GM21717 (cell line): Measurements from ENCODE around the gene ARMH4.

Experiments used
- ATAC-seq: cut with Tn5 transposase; IDR thresholded peaks from one replicate; pipeline ENCODE4 v1.9.1; 2021; ENCODE audit warnings: mild to moderate bottlenecking, moderate library complexity; ENCODE audit not compliant: unreplicated experiment

ARMH4 gene

DNA sequence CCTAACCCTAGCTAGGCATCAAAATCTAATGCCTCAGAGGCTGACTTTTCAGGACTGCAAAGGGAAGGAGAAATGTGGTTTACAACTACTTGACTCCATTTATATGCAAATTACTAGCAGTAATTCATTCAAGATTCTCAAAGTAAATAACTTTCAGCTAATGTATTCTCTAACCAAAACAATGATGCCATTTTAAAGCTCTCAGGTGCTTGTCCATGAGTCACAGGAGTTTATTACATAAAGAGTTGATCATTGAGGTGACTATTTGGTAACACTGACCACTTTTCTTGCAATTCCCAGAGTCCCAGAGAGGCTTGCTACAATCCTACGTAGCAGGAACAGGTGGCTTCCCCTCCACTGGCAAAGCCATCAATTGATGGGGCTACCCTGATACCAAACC is 177.1 kb downstream of the ARMH4 start:
- ATAC-seq, result no peak

DNA sequence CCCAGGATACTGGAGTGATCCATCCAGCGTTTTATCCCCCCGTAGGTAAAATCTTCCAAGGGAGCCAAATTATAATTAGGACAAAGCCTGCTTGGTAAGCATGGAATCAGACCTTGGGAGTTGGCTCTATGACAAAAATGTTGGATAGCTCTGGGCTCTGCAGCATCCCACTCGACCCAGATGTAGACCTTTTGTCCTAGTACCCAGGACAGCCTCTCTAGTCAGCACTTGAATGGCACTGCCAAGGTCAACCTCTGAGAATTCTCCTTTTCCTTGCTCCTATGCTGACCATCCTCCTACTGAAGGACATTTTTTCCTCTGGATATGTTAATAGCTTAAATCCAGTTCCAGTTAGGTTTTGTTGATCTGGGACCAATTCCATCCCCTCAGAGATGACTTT is 181.4 kb downstream of the ARMH4 start:
- no peak for ATAC-seq

DNA sequence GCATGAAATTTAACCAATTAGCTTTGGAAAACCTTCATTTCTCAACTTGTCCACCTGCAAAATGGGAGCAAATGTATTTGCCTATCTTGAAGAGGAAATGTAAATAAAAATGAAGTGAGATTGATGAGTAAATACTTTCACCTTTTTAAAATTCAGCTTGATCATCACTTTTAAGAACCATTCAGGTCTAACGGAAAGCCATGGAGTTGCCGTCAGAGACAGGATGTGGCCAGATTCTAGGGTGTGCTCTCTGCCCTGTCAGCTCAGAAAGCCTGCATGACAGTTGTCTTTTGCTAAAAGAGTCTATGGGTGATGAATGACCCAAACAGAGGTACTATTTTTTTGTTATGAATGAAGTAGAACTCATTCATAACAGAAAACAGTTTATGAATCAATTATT is 181.8 kb downstream of the ARMH4 start:
- ATAC-seq, result no peak

DNA sequence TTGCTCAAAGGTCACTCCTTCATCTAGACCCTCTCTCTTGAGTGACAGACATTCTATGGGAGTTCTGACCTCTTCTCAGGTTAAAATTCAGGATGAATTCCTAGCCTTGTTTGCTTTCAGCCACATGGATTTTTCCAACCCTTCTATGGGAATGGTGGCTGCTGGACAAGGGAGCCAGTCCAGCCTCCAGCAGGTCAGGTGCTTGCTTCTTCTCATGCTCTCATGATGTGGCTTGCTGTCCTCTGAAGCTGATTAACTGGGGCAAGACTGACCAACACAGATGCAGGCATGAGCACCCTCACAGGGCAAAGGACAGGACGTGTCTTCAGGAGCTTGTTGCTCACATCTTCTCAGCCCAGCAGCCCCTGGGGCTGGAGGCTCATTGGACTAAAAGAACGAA is 188.9 kb downstream of the ARMH4 start:
- ATAC-seq, result no peak

DNA sequence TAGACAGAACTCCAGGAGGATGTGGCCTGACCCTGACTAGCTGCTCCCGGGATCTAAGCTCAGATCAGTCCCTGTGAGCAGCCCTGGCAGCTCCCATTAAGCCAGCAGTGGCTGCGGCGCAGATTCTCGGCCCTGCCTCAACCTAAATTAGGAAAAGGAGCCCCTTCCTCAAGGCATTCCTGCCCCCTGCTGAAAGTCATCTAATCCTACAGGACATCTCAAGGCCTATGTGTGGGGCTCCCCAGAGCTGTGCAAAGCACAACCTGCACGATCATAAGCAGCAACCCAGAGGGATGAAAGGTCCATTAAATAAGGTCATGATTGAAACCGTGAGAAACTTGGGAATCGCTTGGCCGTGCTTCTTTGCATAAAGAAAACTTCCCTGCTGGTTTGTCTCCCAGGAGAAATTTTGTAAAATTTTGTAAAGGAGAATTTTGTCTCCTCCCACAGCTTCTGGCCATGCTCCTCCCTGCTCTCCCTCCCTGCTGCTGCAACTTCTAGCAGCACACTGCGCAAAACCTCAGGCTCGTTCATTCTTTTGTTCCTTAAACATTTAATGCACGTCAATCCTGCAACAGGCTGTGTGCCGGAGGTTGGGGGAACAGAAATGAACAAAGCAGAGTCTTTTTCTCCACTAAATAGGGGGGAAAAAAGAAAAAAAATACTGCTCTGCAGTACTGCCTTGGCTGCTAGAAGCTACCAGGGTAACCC is 189.5 kb downstream of the ARMH4 start:
- ATAC-seq, result no peak

DNA sequence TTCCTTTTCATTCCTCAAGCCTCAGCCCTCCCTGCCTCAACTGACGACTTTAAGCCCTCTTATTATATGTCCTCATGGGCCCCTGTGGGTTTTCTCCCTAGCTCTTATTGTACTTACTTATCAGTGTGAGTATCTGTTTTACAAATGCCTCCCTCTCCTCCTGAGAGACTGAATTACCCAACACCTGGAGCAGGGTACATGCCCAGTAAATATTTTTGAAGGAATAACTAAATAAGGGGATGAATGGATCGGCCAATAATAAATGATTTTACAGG is 190.3 kb downstream of the ARMH4 start:
- no peak for ATAC-seq

DNA sequence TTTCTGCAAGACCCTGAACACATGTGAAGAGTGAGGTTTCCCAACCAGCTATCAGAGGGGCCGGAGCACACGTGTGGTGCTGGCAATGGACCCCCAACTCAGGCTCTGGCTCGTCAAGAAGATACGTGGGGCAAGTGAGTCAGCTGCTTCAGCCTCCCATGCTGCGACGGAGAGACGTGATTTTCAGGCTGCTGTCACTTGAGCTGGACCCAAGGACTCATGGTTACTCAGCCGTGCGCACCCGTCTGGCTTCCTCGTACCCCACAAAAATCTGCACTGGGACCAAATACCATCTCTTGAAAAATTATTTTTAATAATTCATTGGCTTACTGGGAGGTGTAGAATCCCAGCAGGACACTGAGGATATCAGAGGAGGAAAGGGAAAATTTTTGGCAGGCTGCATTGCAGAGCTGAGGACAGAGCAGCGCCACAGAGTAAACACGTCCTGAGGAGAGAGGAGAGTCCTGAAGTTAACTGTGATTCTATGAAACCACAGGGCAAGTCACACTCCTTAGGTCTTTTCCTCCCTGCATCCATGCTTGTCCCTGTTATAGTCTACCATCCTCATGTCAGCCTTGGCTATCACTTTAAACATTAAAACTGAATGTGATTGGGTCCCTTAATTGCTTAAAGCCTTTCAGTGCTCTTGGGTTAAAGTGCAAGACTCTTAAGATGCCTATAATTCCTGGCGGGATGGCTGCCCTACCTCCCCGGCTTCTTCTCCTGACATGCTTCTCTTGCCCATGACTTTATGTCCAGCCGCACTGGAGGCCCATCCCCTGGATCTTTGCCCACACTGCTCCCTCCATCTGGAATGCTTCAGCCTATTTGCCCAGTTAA is 190.8 kb downstream of the ARMH4 start:
- no peak for ATAC-seq

DNA sequence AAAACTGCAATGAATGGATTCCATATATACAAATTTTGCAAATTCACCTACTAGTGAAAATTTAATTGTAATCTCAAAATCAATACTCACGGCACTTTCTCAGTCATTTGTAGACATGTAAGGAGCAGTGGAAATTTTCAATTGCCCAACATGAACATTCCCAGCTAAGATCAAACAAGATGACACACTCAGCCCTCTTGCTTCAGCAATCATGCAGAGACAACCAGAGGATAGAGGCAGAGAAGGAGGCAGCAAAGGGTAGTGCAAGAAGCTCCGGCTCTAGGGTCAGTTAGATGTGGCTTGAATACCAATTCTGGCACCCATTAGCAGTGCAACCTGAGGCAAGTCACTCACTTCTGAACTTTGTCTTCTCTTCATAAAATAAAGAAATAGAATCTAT is 194.6 kb downstream of the ARMH4 start:
- ATAC-seq, result no peak
